Aorta (tissue), 5 donors: ENCODE data around the gene JPH4. TPM values are rescaled to one million over a fixed set of nuclear protein-coding genes. Genes with fewer than 3 reads are reported as not detected.

Experiments used
- ATAC-seq: fragments of 200-7000 bp; cut with Tn5 transposase; one replicate; pipeline ENCODE4 v1.9.1; 2022; ENCODE audit warnings: moderate library complexity; ENCODE audit not compliant: low FRiP score
- DNase-seq, 2 donors: peaks; one replicate each; pipeline ENCODE4 v3.0.0-alpha.2; 2020
- H3K27ac ChIP-seq, 2 donors: one replicate each; pipeline ENCODE4 v1.5.1; 2013; ENCODE audit warnings: low read length in 2 of 2, mild to moderate bottlenecking in 2 of 2, moderate library complexity in 2 of 2, control low read depth in 1 of 2, inconsistent platforms in 1 of 2, low read depth in 1 of 2
- H3K27me3 ChIP-seq, 2 donors: one replicate each; pipeline ENCODE4 v1.6.1; 2013; ENCODE audit warnings: control low read depth in 1 of 2, low read length in 1 of 2, mild to moderate bottlenecking in 1 of 2, moderate library complexity in 1 of 2; ENCODE audit not compliant: insufficient read depth in 2 of 2, control insufficient read depth in 1 of 2
- H3K36me3 ChIP-seq, 2 donors: one replicate each; pipeline ENCODE4 v1.6.1; 2013; ENCODE audit warnings: control low read depth in 1 of 2, low read length in 1 of 2, mild to moderate bottlenecking in 1 of 2; ENCODE audit not compliant: insufficient read depth in 2 of 2, control insufficient read depth in 1 of 2
- H3K4me1 ChIP-seq, 2 donors: one replicate each; pipeline ENCODE4 v1.6.1; 2013; ENCODE audit warnings: low read length in 2 of 2, control low read depth in 1 of 2, mild to moderate bottlenecking in 1 of 2, moderate library complexity in 1 of 2; ENCODE audit not compliant: insufficient read depth in 2 of 2, control insufficient read depth in 1 of 2
- H3K4me3 ChIP-seq, 2 donors: one replicate each; pipeline ENCODE4 v1.5.1; 2013; ENCODE audit warnings: low read length in 2 of 2, control low read depth in 1 of 2, mild to moderate bottlenecking in 1 of 2
- H3K9me3 ChIP-seq: one replicate; pipeline ENCODE4 v1.6.1; 2013; ENCODE audit warnings: mild to moderate bottlenecking, low read length; ENCODE audit not compliant: control insufficient read depth
- WGBS, 2 donors: extraction: QIAGEN DNeasy Blood & Tissue Kit; methylation state at CpG; one replicate each; pipeline ENCODE4 v1.1.7; 2013; 5-methylcytosine and 5-hydroxymethylcytosine counted together
- intact Hi-C, 2 donors: fragments of 100-400 bp; cut with DNase I; formaldehyde crosslinking; loops; one replicate each; pipeline versions ENCODE4 v1.14.2 to v1.15.0; 2022
- polyA plus RNA-seq, 2 donors: library from polyadenylated mRNA; stranded (reverse); fragments of 200-250 nt; gene quantifications; one replicate each; pipeline ENCODE4 v1.2.3, GENCODE V29; 2013
- total RNA-seq, 2 donors: library from RNA; stranded (reverse); fragmentation: NEBNext Ultra II Directional; extraction: Animal tissue kit (Norgen Biotek cat#: 25700); gene quantifications; one replicate each; pipeline ENCODE4 v1.2.1, GENCODE V29; 2021
- donor health status: healthy with polysubstance abuse.
- donor health status: Bipolar disorder and iron deficiency.
- donor health status: DM: no; HTN: no; CAD: no.
- donor health status: DM: no; HTN: no; CAD: no.
- donor health status: DM: yes; HTN: yes; CAD: no.

JPH4 gene
- total and polyA plus RNA-seq, 4 donors: 0.23 to 1.7 (median 1.5) TPM; not detected in 1

- intact Hi-C loops: no loop called here
- ATAC-seq: no peak
- no peaks in the 10 kb centered on the region for H3K36me3 ChIP-seq
- H3K9me3 ChIP-seq: no peaks in the 10 kb centered on the region
- H3K27me3 ChIP-seq: no peaks in the 10 kb centered on the region
- no peak overlapping the region for H3K4me3 ChIP-seq
- no peaks in the 10 kb centered on the region for H3K4me1 ChIP-seq
- 91 to 92% methylated on average over 2 of the region's 2 CpGs for WGBS, 2 donors
- DNase-seq: no peak
- H3K27ac ChIP-seq: no peak overlapping the region
Observed at GRCh38 chr14:23536494-23536893, 42.1 kb downstream of the JPH4 start.

- WGBS, 2 donors: 77 to 83% methylated on average over 4 of the region's 4 CpGs
- H3K27ac ChIP-seq: no peak overlapping the region
- H3K4me3 ChIP-seq: no peak overlapping the region
- no peaks in the 10 kb centered on the region for H3K9me3 ChIP-seq
- H3K27me3 ChIP-seq: no peaks in the 10 kb centered on the region
- no peaks in the 10 kb centered on the region for H3K4me1 ChIP-seq
- no peak for ATAC-seq
- no peaks in the 10 kb centered on the region for H3K36me3 ChIP-seq
- no peak for DNase-seq
- intact Hi-C loops: no loop called here
Observed at GRCh38 chr14:23535943-23536342, 42.6 kb downstream of the JPH4 start.

GRCh38 chr14:23533652-23534435, 44.7 kb downstream of the JPH4 start:
- H3K4me1 ChIP-seq: no peaks in the 10 kb centered on the region
- DNase-seq (no peak), ATAC-seq (no peak)
- H3K4me3 ChIP-seq: no peak overlapping the region
- no peaks in the 10 kb centered on the region for H3K27me3 ChIP-seq
- WGBS, 2 donors: 88 to 92% methylated on average over 15 to 16 of the region's 16 CpGs
- no peaks in the 10 kb centered on the region for H3K36me3 ChIP-seq
- no peaks in the 10 kb centered on the region for H3K9me3 ChIP-seq
- H3K27ac ChIP-seq: no peak overlapping the region
- intact Hi-C loops: no loop called here

GRCh38 chr14:23532658-23533057, 45.9 kb downstream of the JPH4 start:
- ATAC-seq (no peak), DNase-seq (no peak)
- intact Hi-C loops: no loop called here
- Histone ChIP-seq H3K9me3 (no peaks in the 10 kb centered on the region), H3K4me1 (no peaks in the 10 kb centered on the region), H3K27ac (no peak overlapping the region), H3K36me3 (no peaks in the 10 kb centered on the region), H3K27me3 (no peaks in the 10 kb centered on the region), H3K4me3 (no peak overlapping the region)
- WGBS, 2 donors: 91 to 95% methylated on average over 7 of the region's 7 CpGs

GRCh38 chr14:23531391-23531790, 47.2 kb downstream of the JPH4 start:
- H3K4me3 ChIP-seq: no peak overlapping the region
- no peaks in the 10 kb centered on the region for H3K36me3 ChIP-seq
- ATAC-seq (no peak), DNase-seq (no peak)
- no peaks in the 10 kb centered on the region for H3K9me3 ChIP-seq
- H3K27ac ChIP-seq: no peak overlapping the region
- 93 to 97% methylated on average over 12 of the region's 12 CpGs for WGBS, 2 donors
- no peaks in the 10 kb centered on the region for H3K27me3 ChIP-seq
- intact Hi-C loops: no loop called here
- H3K4me1 ChIP-seq: no peaks in the 10 kb centered on the region

GRCh38 chr14:23530375-23531055, 48.1 kb downstream of the JPH4 start:
- intact Hi-C loops: no loop called here
- Histone ChIP-seq H3K27ac (no peak overlapping the region), H3K4me3 (no peak overlapping the region), H3K4me1 (no peaks in the 10 kb centered on the region), H3K36me3 (no peaks in the 10 kb centered on the region), H3K27me3 (no peaks in the 10 kb centered on the region), H3K9me3 (no peaks in the 10 kb centered on the region)
- WGBS, 2 donors: 79 to 86% methylated on average over 10 of the region's 10 CpGs
- DNase-seq: no peak
- ATAC-seq: no peak

GRCh38 chr14:23529016-23529415, 49.6 kb downstream of the JPH4 start:
- no peaks in the 10 kb centered on the region for H3K36me3 ChIP-seq
- H3K4me1 ChIP-seq: no peaks in the 10 kb centered on the region
- 78 to 82% methylated on average over 3 of the region's 3 CpGs for whole genome bisulfite sequencing, 2 donors
- H3K27ac ChIP-seq: no peak overlapping the region
- no peaks in the 10 kb centered on the region for H3K27me3 ChIP-seq
- intact Hi-C loops: no loop called here
- H3K9me3 ChIP-seq: no peaks in the 10 kb centered on the region
- no peak overlapping the region for H3K4me3 ChIP-seq
- ATAC-seq (no peak), DNase-seq (no peak)

GRCh38 chr14:23528555-23528954, 50.0 kb downstream of the JPH4 start:
- ATAC-seq: no peak
- DNase-seq: no peak

GRCh38 chr14:23525611-23526010, 53.0 kb downstream of the JPH4 start:
- Histone ChIP-seq H3K36me3 (no peaks in the 10 kb centered on the region), H3K27me3 (no peaks in the 10 kb centered on the region), H3K4me3 (no peak overlapping the region), H3K27ac (no peak overlapping the region), H3K4me1 (no peaks in the 10 kb centered on the region), H3K9me3 (no peaks in the 10 kb centered on the region)
- intact Hi-C loops: no loop called here
- DNase-seq (no peak), ATAC-seq (no peak)
- 84 to 86% methylated on average over 8 of the region's 8 CpGs for WGBS, 2 donors

More at GRCh38 chr14:23528555-23528954, 50.0 kb downstream of the JPH4 start:
- Histone ChIP-seq H3K4me1 (no peaks in the 10 kb centered on the region), H3K27me3 (no peaks in the 10 kb centered on the region), H3K4me3 (no peak overlapping the region), H3K27ac (no peak overlapping the region), H3K9me3 (no peaks in the 10 kb centered on the region), H3K36me3 (no peaks in the 10 kb centered on the region)
- intact Hi-C loops: no loop called here
- 80 to 83% methylated on average over 1 of the region's 1 CpG for WGBS, 2 donors
